Sigmoid colon (tissue), 4 donors: ENCODE data around the gene CLSTN2.

Experiments used
- CTCF ChIP-seq, 4 experiments: fragments of 450-650 bp in 3 of 4; fragments of 200-600 bp in 1 of 4; IDR thresholded peaks; one replicate each; pipeline ENCODE4 v1.5.1; 2016 to 2019; ENCODE audit warnings: antibody characterized with exemption in 4 of 4, mild to moderate bottlenecking in 3 of 4, moderate library complexity in 2 of 4
- EP300 ChIP-seq, 4 donors: sonication (generic); formaldehyde crosslinking; IDR thresholded peaks; one replicate each; pipeline ENCODE4 v1.6.1; 2017; ENCODE audit warnings: antibody characterized with exemption in 4 of 4
- POLR2A ChIP-seq, 2 donors: fragments of 450-650 bp; IDR thresholded peaks; one replicate each; pipeline ENCODE4 v1.6.1; 2016; ENCODE audit warnings: antibody characterized with exemption in 2 of 2, mild to moderate bottlenecking in 2 of 2, moderate library complexity in 2 of 2
- POLR2AphosphoS5 ChIP-seq, 4 donors: sonication (generic); formaldehyde crosslinking; IDR thresholded peaks; one replicate each; pipeline ENCODE4 v1.6.1; 2017; ENCODE audit warnings: antibody characterized with exemption in 4 of 4

GRCh38 chr3:140603766-140604165 is 668.8 kb downstream of the CLSTN2 start:
- no peak for TF ChIP-seq CTCF (IDR thresholded peaks at IDR 0.05)
- no peak for TF ChIP-seq POLR2AphosphoS5 (IDR thresholded peaks at IDR 0.05)
- no peak for TF ChIP-seq POLR2A (IDR thresholded peaks at IDR 0.05)
- no peak for TF ChIP-seq EP300 (IDR thresholded peaks at IDR 0.05)
